WTC11 (cell line): ENCODE results near the gene TIGAR. TPM values are rescaled to one million over a fixed set of nuclear protein-coding genes. Genes with fewer than 3 reads are reported as not detected.

Source experiments
- ATF1 ChIP-seq: sonication (generic); formaldehyde crosslinking; IDR thresholded peaks from 2 replicates; pipeline ENCODE4 v1.8.1; 2023; ENCODE audit warnings: mild to moderate bottlenecking, moderate library complexity, missing genetic modification reagents
- ATF2 ChIP-seq: sonication (generic); formaldehyde crosslinking; IDR thresholded peaks from 2 replicates; pipeline ENCODE4 v1.8.1; 2022; ENCODE audit warnings: low read depth, missing genetic modification reagents, borderline replicate concordance
- CTCF ChIP-seq: fragments of 200-600 bp; IDR thresholded peaks from 2 replicates; pipeline ENCODE4 v1.8.0; 2022; ENCODE audit warnings: antibody characterized with exemption
- E2F4 ChIP-seq: sonication (generic); formaldehyde crosslinking; IDR thresholded peaks from 2 replicates; pipeline ENCODE4 v1.8.1; 2022; ENCODE audit warnings: low read depth, mild to moderate bottlenecking, moderate library complexity, missing genetic modification reagents, borderline replicate concordance
- FOXK1 ChIP-seq: sonication (generic); formaldehyde crosslinking; IDR thresholded peaks from 2 replicates; pipeline ENCODE4 v1.8.0; 2022; ENCODE audit warnings: mild to moderate bottlenecking, moderate library complexity, missing genetic modification reagents
- FOXP1 ChIP-seq: sonication (generic); formaldehyde crosslinking; IDR thresholded peaks from 2 replicates; pipeline ENCODE4 v1.8.0; 2022; ENCODE audit warnings: missing genetic modification reagents, mild to moderate bottlenecking, moderate library complexity, borderline replicate concordance
- HMGA2 ChIP-seq: fragments of 250-450 bp; sonication (Bioruptor Pico); IDR thresholded peaks from 2 replicates; pipeline ENCODE4 v1.4.0; 2021; ENCODE audit warnings: mild to moderate bottlenecking, moderate library complexity
- IRF2 ChIP-seq: sonication (generic); formaldehyde crosslinking; IDR thresholded peaks from 2 replicates; pipeline ENCODE4 v1.8.0; 2022; ENCODE audit warnings: low read depth, missing genetic modification reagents, borderline replicate concordance
- MAX ChIP-seq: sonication (generic); formaldehyde crosslinking; IDR thresholded peaks from 2 replicates; pipeline ENCODE4 v1.8.0; 2022; ENCODE audit warnings: mild to moderate bottlenecking, missing genetic modification reagents
- NR2C2 ChIP-seq: sonication (generic); formaldehyde crosslinking; IDR thresholded peaks from 2 replicates; pipeline ENCODE4 v1.8.0; 2022; ENCODE audit warnings: mild to moderate bottlenecking, missing genetic modification reagents
- NR3C1 ChIP-seq: sonication (generic); formaldehyde crosslinking; conservative IDR thresholded peaks from 2 replicates; pipeline ENCODE4 v1.8.1; 2023; ENCODE audit warnings: low read depth, mild to moderate bottlenecking, missing genetic modification reagents
- RORB ChIP-seq: fragments of 250-450 bp; sonication (Bioruptor Pico); IDR thresholded peaks from 2 replicates; pipeline ENCODE4 v1.9.0; 2021; ENCODE audit warnings: mild to moderate bottlenecking
- SP1 ChIP-seq: sonication (generic); formaldehyde crosslinking; conservative IDR thresholded peaks from 2 replicates; pipeline ENCODE4 v1.8.1; 2022; ENCODE audit warnings: missing genetic modification reagents
- TEAD4 ChIP-seq: sonication (generic); formaldehyde crosslinking; IDR thresholded peaks from 2 replicates; pipeline ENCODE4 v1.8.0; 2022; ENCODE audit warnings: mild to moderate bottlenecking, missing genetic modification reagents
- USF1 ChIP-seq: sonication (generic); formaldehyde crosslinking; IDR thresholded peaks from 2 replicates; pipeline ENCODE4 v1.8.0; 2022; ENCODE audit warnings: mild to moderate bottlenecking, missing genetic modification reagents
- ZBTB21 ChIP-seq: sonication (generic); formaldehyde crosslinking; IDR thresholded peaks from 2 replicates; pipeline ENCODE4 v1.8.1; 2023; ENCODE audit warnings: mild to moderate bottlenecking, missing genetic modification reagents, borderline replicate concordance
- ZNF317 ChIP-seq: sonication (generic); formaldehyde crosslinking; IDR thresholded peaks from 2 replicates; pipeline ENCODE4 v1.8.1; 2023; ENCODE audit warnings: low read depth, mild to moderate bottlenecking, moderate library complexity, missing genetic modification reagents, borderline replicate concordance
- ZNF425 ChIP-seq: fragments of 250-450 bp; sonication (Bioruptor Pico); conservative IDR thresholded peaks from 2 replicates; pipeline ENCODE4 v1.9.0; 2021; ENCODE audit warnings: mild to moderate bottlenecking
- ZNF512 ChIP-seq: sonication (generic); formaldehyde crosslinking; IDR thresholded peaks from 2 replicates; pipeline ENCODE4 v1.8.1; 2022; ENCODE audit warnings: missing genetic modification reagents, borderline replicate concordance
- ZNF532 ChIP-seq: fragments of 250-450 bp; sonication (Bioruptor Pico); IDR thresholded peaks from 2 replicates; pipeline ENCODE4 v1.9.0; 2021; ENCODE audit warnings: mild to moderate bottlenecking, borderline replicate concordance
- ZNF671 ChIP-seq: fragments of 250-450 bp; sonication (Bioruptor Pico); IDR thresholded peaks from 2 replicates; pipeline ENCODE4 v1.8.0; 2021; ENCODE audit warnings: mild to moderate bottlenecking
- ZSCAN18 ChIP-seq: fragments of 250-450 bp; sonication (Bioruptor Pico); IDR thresholded peaks from 2 replicates; pipeline ENCODE4 v2.1.2; 2022; ENCODE audit warnings: mild to moderate bottlenecking, moderate library complexity
- total RNA-seq: library from RNA; stranded (reverse); gene quantifications from 3 replicates; pipeline ENCODE4 v1.2.3, GENCODE V29; 2021

TIGAR gene
- total RNA-seq, 1 experiment from 2014 or later = 26.7 TPM

GRCh38 chr12:4272424-4273272 is 48.4 kb upstream of the TIGAR start (continued):
- no peak for TF ChIP-seq ZSCAN18 (CRISPR knock-in tag)
- TF ChIP-seq RORB = no peak
- TF ChIP-seq ZNF671 (CRISPR knock-in tag) = no peak
- no peak for TF ChIP-seq NR3C1 (CRISPR knock-in tag)
- TF ChIP-seq ZNF317 (CRISPR knock-in tag) = peak; percentile 24; the same call in 1 of the 2 replicates
- peak; percentile 64; the same call in 1 of the 2 replicates for TF ChIP-seq ATF1 (CRISPR knock-in tag)
- TF ChIP-seq TEAD4 (CRISPR knock-in tag) = peak; percentile 85; the same call in 1 of the 2 replicates
- TF ChIP-seq E2F4 = peak; percentile 74; the same call in 1 of the 2 replicates
- TF ChIP-seq USF1 (CRISPR knock-in tag) = peak; percentile 85
- no peak for TF ChIP-seq ZNF425
- TF ChIP-seq HMGA2 = no peak
- peak; percentile 67; the same call in 1 of the 2 replicates for TF ChIP-seq ATF2 (CRISPR knock-in tag)
- TF ChIP-seq CTCF = no peak
- TF ChIP-seq MAX (CRISPR knock-in tag) = peak; percentile 99
- peak; percentile 96 for TF ChIP-seq FOXK1
- TF ChIP-seq SP1 (CRISPR knock-in tag) = no peak; the same call in 1 of the 2 replicates
- peak; percentile 75; the same call in 1 of the 2 replicates for TF ChIP-seq IRF2 (CRISPR knock-in tag)
- TF ChIP-seq ZNF532 (CRISPR knock-in tag) = no peak
- peak; percentile 61; the same call in 1 of the 2 replicates for TF ChIP-seq ZBTB21
- peak; percentile 81 for TF ChIP-seq NR2C2 (CRISPR knock-in tag)
- peak; percentile 98 for TF ChIP-seq FOXP1 (CRISPR knock-in tag)
- no peak for TF ChIP-seq ZNF512 (CRISPR knock-in tag)
